ENCODE measurements around the gene KDM4D.
"Not testable (repeated sequence)": the region's sequence is repeated elsewhere in the genome, so short reads cannot be mapped to it uniquely, and the experiment has no call there.

KDM4D gene

GRCh38 chr11:95021468-95021867 lies 48.0 kb downstream of the KDM4D start:
- not testable (repeated sequence) for DNase-seq; H3K4me1 ChIP-seq (ENCODE audit: control insufficient read depth, insufficient read depth, low read length, poor library complexity, severe bottlenecking); H3K27me3 ChIP-seq (replicated peaks; ENCODE audit: control insufficient read depth, insufficient read depth, low read length, poor library complexity, severe bottlenecking); H3K27ac ChIP-seq (ENCODE audit: insufficient read depth, low read length, poor library complexity, severe bottlenecking); H3K4me3 ChIP-seq (ENCODE audit: insufficient read depth, low read depth, low read length, poor library complexity, severe bottlenecking); H3K9me3 ChIP-seq (ENCODE audit: control insufficient read depth, low read length); H3K36me3 ChIP-seq (ENCODE audit: control insufficient read depth, insufficient read depth, low read length)

GRCh38 chr11:95024958-95025357 lies 51.4 kb downstream of the KDM4D start, which contains the start of gene KDM4E:
Gene KDM4E (plus strand): TSS chr11:95025258. CDS start chr11:95025558, 300 bp downstream.
- no peaks in the 10 kb centered on the region for H3K27me3 ChIP-seq (replicated peaks; ENCODE audit: control insufficient read depth, insufficient read depth, low read length, poor library complexity, severe bottlenecking)
- no peak within 1 kb of the TSS for H3K4me3 ChIP-seq (ENCODE audit: insufficient read depth, low read depth, low read length, poor library complexity, severe bottlenecking)
- H3K9me3 ChIP-seq (ENCODE audit: control insufficient read depth, low read length): no peaks in the 10 kb centered on the region
- DNase-seq: no peak
- no peaks in the 10 kb centered on the region for H3K36me3 ChIP-seq (ENCODE audit: control insufficient read depth, insufficient read depth, low read length)
- H3K27ac ChIP-seq (ENCODE audit: insufficient read depth, low read length, poor library complexity, severe bottlenecking): no peak within 1 kb of the TSS
- H3K4me1 ChIP-seq (ENCODE audit: control insufficient read depth, insufficient read depth, low read length, poor library complexity, severe bottlenecking): no peaks in the 10 kb centered on the region

- H3K4me3 ChIP-seq (ENCODE audit: insufficient read depth, low read depth, low read length, poor library complexity, severe bottlenecking); H3K36me3 ChIP-seq (ENCODE audit: control insufficient read depth, insufficient read depth, low read length); DNase-seq; H3K27me3 ChIP-seq (replicated peaks; ENCODE audit: control insufficient read depth, insufficient read depth, low read length, poor library complexity, severe bottlenecking); H3K4me1 ChIP-seq (ENCODE audit: control insufficient read depth, insufficient read depth, low read length, poor library complexity, severe bottlenecking); H3K27ac ChIP-seq (ENCODE audit: insufficient read depth, low read length, poor library complexity, severe bottlenecking); H3K9me3 ChIP-seq (ENCODE audit: control insufficient read depth, low read length): not testable (repeated sequence)
Measured at GRCh38 chr11:95025594-95025993, 52.1 kb downstream of the KDM4D start.

- Histone ChIP-seq H3K36me3 (ENCODE audit: control insufficient read depth, insufficient read depth, low read length) (no peaks in the 10 kb centered on the region), H3K27me3 (replicated peaks; ENCODE audit: control insufficient read depth, insufficient read depth, low read length, poor library complexity, severe bottlenecking) (no peaks in the 10 kb centered on the region), H3K4me1 (ENCODE audit: control insufficient read depth, insufficient read depth, low read length, poor library complexity, severe bottlenecking) (no peaks in the 10 kb centered on the region), H3K4me3 (ENCODE audit: insufficient read depth, low read depth, low read length, poor library complexity, severe bottlenecking) (no peak overlapping the region), H3K27ac (ENCODE audit: insufficient read depth, low read length, poor library complexity, severe bottlenecking) (no peak overlapping the region), H3K9me3 (ENCODE audit: control insufficient read depth, low read length) (no peaks in the 10 kb centered on the region)
- no peak for DNase-seq
Measured at GRCh38 chr11:95028357-95028756, 54.8 kb downstream of the KDM4D start.

DNA sequence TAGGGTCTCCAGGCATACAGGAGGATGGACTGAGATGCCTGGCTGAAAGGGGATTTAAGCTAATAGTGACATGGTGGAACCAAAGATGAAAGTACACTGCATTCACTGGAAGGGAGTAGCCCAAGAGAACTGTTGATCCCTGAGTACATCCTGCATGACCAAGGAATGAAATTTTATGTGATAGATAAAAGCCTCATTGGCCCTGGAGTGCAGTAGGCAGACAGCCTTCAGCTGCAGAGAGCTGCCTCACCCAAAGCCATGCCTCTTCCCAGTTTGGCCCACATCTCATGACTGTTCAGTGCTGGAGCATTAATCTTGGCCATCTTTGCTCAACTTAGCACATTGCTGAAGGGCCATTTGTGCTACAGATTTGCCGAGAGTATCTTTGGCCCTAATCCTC lies 59.5 kb downstream of the KDM4D start:
- H3K27ac ChIP-seq (ENCODE audit: insufficient read depth, low read length, poor library complexity, severe bottlenecking): no peak overlapping the region
- H3K27me3 ChIP-seq (replicated peaks; ENCODE audit: control insufficient read depth, insufficient read depth, low read length, poor library complexity, severe bottlenecking): no peaks in the 10 kb centered on the region
- no peak overlapping the region for H3K4me3 ChIP-seq (ENCODE audit: insufficient read depth, low read depth, low read length, poor library complexity, severe bottlenecking)
- H3K36me3 ChIP-seq (ENCODE audit: control insufficient read depth, insufficient read depth, low read length): no peaks in the 10 kb centered on the region
- H3K9me3 ChIP-seq (ENCODE audit: control insufficient read depth, low read length): no peaks in the 10 kb centered on the region
- no peaks in the 10 kb centered on the region for H3K4me1 ChIP-seq (ENCODE audit: control insufficient read depth, insufficient read depth, low read length, poor library complexity, severe bottlenecking)
- DNase-seq: no peak

DNA sequence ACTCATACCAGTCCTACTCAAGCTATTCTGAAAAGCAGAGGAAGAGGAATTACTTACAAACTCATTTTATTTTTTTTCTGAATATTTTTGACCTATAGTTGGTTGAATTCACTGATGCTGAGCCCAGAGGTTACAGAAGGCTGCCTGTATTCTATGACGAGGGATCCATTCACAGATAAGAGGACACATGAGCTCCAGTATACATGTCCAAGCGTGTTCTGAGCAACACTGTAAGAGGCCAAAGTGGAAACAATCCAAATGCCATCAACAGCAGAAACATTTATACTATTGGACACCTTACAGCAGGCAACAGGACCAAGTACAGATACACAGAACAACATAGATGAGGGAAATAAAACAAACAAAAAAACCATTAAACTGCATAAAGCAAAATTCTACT lies 61.8 kb downstream of the KDM4D start:
- DNase-seq: no peak
- Histone ChIP-seq H3K4me1 (ENCODE audit: control insufficient read depth, insufficient read depth, low read length, poor library complexity, severe bottlenecking) (no peaks in the 10 kb centered on the region), H3K9me3 (ENCODE audit: control insufficient read depth, low read length) (no peaks in the 10 kb centered on the region), H3K27me3 (replicated peaks; ENCODE audit: control insufficient read depth, insufficient read depth, low read length, poor library complexity, severe bottlenecking) (no peaks in the 10 kb centered on the region), H3K4me3 (ENCODE audit: insufficient read depth, low read depth, low read length, poor library complexity, severe bottlenecking) (no peak overlapping the region), H3K36me3 (ENCODE audit: control insufficient read depth, insufficient read depth, low read length) (no peaks in the 10 kb centered on the region), H3K27ac (ENCODE audit: insufficient read depth, low read length, poor library complexity, severe bottlenecking) (no peak overlapping the region)

DNA sequence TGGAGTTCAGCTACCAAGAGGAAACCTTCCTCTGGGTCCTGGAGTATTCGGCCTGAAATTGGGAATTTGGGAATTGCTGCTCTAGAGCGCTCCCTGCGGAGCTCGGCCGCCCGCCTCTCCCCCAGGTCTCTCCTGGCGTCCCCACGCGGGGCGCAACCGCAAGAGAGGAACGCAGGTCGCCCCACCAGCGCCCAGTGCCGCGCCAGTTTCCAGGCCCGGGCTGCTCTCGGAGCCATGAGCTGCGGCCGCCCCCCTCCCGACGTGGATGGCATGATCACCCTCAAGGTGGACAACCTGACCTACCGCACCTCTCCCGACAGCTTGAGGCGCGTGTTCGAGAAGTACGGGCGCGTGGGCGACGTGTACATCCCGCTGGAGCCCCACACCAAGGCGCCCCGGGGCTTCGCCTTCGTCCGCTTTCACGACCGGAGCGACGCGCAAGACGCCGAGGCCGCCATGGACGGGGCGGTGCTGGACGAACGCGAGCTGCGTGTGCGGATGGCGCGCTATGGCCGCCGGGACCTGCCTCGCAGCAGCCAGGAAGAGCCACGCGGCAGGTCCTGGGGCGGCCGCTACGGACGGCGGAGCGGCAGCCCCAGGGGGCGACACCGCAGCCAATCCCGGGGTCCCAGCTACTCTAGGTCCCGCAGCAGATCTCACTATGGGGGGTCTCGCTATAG lies 64.0 kb downstream of the KDM4D start:
- peak overlapping the region; percentile 17 for H3K4me3 ChIP-seq (ENCODE audit: insufficient read depth, low read depth, low read length, poor library complexity, severe bottlenecking)
- not testable (repeated sequence) for H3K4me1 ChIP-seq (ENCODE audit: control insufficient read depth, insufficient read depth, low read length, poor library complexity, severe bottlenecking)

DNA sequence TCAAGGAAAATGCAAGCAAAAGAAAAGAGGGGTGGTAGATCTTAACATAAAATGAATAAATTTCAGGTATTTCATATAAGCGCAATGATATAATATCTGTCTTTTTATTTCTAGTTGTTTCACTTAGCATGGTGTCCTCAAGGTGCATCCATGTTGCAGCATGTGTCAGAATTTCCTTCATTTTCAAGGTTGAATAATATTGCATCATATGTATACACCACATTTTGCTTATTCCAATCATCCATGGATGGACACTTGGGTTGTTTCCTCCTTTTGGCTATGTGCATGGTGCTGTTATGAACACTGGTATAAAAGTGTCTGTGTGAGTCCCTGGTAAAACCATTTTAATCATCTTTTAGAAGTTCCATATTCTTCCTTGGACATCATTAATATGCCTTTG lies 68.7 kb downstream of the KDM4D start:
- DNase-seq: no peak
- Histone ChIP-seq H3K27me3 (replicated peaks; ENCODE audit: control insufficient read depth, insufficient read depth, low read length, poor library complexity, severe bottlenecking) (no peaks in the 10 kb centered on the region), H3K36me3 (ENCODE audit: control insufficient read depth, insufficient read depth, low read length) (no peaks in the 10 kb centered on the region), H3K4me3 (ENCODE audit: insufficient read depth, low read depth, low read length, poor library complexity, severe bottlenecking) (no peak overlapping the region), H3K27ac (ENCODE audit: insufficient read depth, low read length, poor library complexity, severe bottlenecking) (no peak overlapping the region), H3K9me3 (ENCODE audit: control insufficient read depth, low read length) (no peaks in the 10 kb centered on the region), H3K4me1 (ENCODE audit: control insufficient read depth, insufficient read depth, low read length, poor library complexity, severe bottlenecking) (no peaks in the 10 kb centered on the region)

More for the DNA sequence above, 64.0 kb downstream of the KDM4D start:
- not testable (repeated sequence) for H3K27ac ChIP-seq (ENCODE audit: insufficient read depth, low read length, poor library complexity, severe bottlenecking); H3K9me3 ChIP-seq (ENCODE audit: control insufficient read depth, low read length); DNase-seq; H3K36me3 ChIP-seq (ENCODE audit: control insufficient read depth, insufficient read depth, low read length); H3K27me3 ChIP-seq (replicated peaks; ENCODE audit: control insufficient read depth, insufficient read depth, low read length, poor library complexity, severe bottlenecking)

DNA sequence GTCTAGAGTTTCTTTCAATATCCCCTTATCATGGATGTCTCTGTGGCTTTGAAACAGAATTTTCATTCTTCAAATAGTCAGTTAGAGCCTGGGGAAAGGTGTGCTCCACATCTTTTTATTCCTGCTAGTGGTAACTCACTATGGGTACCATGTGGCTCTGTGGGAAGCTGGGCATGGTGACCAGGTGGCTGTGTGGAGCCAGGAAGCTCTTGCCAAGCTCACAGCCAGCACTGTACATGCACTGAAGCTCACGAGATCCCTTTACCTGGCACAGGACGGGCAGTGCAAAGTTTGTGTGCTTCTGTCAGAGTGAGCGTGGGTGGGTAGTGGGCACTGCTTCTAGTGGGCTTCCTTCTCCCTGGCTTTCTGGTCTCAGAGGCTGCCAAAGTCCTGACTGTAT lies 69.4 kb downstream of the KDM4D start:
- no peaks in the 10 kb centered on the region for H3K36me3 ChIP-seq (ENCODE audit: control insufficient read depth, insufficient read depth, low read length)
- H3K4me3 ChIP-seq (ENCODE audit: insufficient read depth, low read depth, low read length, poor library complexity, severe bottlenecking): no peak overlapping the region
- no peaks in the 10 kb centered on the region for H3K27me3 ChIP-seq (replicated peaks; ENCODE audit: control insufficient read depth, insufficient read depth, low read length, poor library complexity, severe bottlenecking)
- no peaks in the 10 kb centered on the region for H3K4me1 ChIP-seq (ENCODE audit: control insufficient read depth, insufficient read depth, low read length, poor library complexity, severe bottlenecking)
- no peak overlapping the region for H3K27ac ChIP-seq (ENCODE audit: insufficient read depth, low read length, poor library complexity, severe bottlenecking)
- no peaks in the 10 kb centered on the region for H3K9me3 ChIP-seq (ENCODE audit: control insufficient read depth, low read length)
- no peak for DNase-seq

GRCh38 chr11:95044010-95044409 lies 70.5 kb downstream of the KDM4D start:
- no peak for DNase-seq
- no peak overlapping the region for H3K27ac ChIP-seq (ENCODE audit: insufficient read depth, low read length, poor library complexity, severe bottlenecking)
- H3K4me1 ChIP-seq (ENCODE audit: control insufficient read depth, insufficient read depth, low read length, poor library complexity, severe bottlenecking): no peaks in the 10 kb centered on the region
- H3K9me3 ChIP-seq (ENCODE audit: control insufficient read depth, low read length): no peaks in the 10 kb centered on the region
- no peaks in the 10 kb centered on the region for H3K27me3 ChIP-seq (replicated peaks; ENCODE audit: control insufficient read depth, insufficient read depth, low read length, poor library complexity, severe bottlenecking)
- H3K4me3 ChIP-seq (ENCODE audit: insufficient read depth, low read depth, low read length, poor library complexity, severe bottlenecking): no peak overlapping the region
- H3K36me3 ChIP-seq (ENCODE audit: control insufficient read depth, insufficient read depth, low read length): no peaks in the 10 kb centered on the region
